Inferior parietal cortex (tissue), 1 donor: Measurements from ENCODE around the gene ZSCAN22.
"Not testable (repeated sequence)": the region's sequence is repeated elsewhere in the genome, so short reads cannot be mapped to it uniquely, and the experiment has no call there.

Source experiments
- DNase-seq: peaks from one replicate; pipeline ENCODE4 v3.0.0-alpha.2; 2016; ENCODE audit errors: extremely low spot score

ZSCAN22 gene

DNA sequence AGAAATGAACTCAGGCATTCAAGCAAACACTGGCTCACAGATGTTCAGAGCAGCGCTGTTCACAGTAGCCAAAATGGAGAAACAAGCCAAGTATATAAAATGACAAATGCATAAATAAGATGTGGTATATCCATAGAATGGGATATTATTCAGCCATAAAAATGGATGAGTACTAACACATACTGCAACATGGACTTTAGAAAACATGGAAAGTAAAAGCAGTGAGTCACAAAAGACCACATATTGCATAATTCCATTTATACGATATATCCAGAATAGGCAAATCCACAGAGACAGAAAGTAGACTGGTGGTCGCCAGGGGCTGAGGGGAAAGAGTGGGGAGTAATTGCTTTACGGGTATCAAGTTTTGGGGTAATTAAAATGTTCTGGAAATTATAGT lies 47.4 kb downstream of the ZSCAN22 start:
- no peak for DNase-seq

DNA sequence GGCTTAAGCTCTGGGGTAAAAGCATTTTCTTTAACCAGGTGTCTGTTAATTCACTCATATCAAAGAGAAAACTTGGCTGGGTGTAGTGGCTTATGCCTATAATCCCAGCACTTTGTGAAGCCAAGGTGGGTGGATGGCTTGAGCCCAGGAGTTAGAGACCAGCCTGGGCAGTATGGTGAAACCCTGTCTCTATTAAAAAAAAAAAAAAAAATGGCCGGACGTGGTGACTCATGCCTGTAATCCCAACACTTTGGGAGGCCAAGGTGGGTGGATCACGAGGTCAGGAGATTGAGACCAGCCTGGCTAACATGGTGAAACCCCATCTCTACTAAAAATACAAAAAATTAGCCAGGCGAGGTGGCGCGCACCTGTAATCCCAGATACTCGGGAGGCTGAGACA lies 49.9 kb downstream of the ZSCAN22 start:
- not testable (repeated sequence) for DNase-seq

DNA sequence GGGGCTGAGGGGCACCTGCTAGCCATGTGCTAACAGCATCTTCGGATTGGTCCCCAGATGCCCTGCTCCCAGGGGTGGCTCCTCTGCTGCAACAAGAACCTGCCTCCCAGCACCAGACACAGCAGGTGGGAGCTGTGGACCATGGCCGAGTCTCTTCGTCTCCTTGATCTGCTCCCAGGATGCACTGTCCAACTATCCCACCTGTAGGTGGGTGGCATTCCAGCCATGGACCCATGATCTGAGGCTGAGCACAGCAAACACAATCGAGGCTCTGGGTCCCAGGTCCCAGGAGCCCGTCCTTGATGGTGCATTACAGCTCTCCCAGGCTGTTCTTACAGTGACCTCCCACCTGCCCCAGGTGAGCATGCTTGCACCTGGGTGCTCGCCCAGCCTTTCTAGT lies 52.5 kb downstream of the ZSCAN22 start:
- no peak for DNase-seq

DNA sequence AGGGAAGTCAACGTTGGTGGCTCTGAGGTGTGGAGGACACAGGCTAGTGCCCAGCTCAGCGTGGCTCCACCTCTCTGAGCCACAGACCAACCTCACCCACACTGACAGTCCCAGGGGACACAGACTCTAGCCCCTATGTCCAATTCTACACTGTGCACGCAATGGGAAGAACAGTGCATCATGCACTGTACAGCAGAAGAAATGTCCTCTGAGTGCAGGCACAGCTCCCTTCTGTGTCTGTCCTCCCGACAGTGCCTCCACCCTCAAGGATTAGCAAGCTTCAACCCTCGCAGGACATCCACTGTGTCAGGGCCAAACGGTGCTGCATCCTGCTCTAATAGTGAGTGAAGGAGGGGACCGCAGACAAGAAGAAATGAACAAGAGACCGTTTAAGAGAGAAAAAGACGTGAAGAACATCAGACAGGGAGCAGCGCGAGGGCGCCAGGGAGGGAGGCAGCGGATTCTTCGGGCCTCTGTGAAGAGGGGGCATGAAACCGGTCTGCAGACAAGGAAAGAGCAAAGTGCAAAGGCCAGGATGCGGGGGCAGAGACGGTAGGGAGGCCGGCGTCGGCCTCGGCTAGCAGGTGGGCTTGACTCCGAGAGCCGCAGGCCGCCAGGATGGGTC lies 53.4 kb downstream of the ZSCAN22 start:
- DNase-seq, result no peak

DNA sequence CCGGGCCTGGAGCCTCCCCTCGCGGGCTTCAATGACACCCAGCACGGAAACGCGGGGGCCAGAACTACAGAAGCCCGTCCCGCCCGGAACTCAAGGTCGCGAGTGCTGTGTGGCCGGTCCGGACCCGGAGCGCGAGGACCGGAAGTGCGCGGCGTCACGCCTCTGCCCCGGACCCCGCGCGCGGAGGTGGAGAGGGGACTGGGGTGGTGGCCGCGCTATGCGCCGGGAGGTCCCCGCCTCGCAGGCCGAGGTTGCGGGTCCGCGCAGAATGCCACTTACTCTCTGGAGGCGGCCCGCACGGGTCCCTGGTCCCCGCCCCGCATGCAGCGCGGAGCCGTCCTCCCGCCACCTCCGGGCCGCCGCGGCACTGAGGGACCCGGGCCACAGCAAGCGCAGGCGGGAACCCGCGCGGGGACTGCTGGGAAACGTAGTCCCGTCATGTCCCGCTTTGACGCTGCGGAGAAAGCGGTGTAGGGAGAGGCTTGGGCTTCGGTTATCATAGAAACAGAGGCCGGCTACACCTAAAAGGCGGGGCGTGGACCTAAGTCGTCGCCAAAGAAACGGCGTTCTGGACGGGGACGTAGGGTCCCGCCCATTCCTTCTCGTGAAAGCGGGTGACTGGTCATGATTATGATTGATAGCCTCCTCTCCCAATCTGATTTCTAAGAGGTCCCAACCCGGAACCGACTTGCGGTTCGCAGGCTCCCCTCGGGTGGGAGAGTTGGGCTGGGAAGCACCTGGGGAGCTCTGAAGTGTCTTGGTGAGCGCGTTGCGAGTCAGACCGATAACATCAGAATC lies 54.1 kb downstream of the ZSCAN22 start, which contains the start of gene ZNF837:
TSS of gene ZNF837 (minus strand) at position 369 of the 798 bp plus-strand sequence. CDS start 11,698 bp downstream, outside the sequence.
- peak; percentile 99 for DNase-seq

DNA sequence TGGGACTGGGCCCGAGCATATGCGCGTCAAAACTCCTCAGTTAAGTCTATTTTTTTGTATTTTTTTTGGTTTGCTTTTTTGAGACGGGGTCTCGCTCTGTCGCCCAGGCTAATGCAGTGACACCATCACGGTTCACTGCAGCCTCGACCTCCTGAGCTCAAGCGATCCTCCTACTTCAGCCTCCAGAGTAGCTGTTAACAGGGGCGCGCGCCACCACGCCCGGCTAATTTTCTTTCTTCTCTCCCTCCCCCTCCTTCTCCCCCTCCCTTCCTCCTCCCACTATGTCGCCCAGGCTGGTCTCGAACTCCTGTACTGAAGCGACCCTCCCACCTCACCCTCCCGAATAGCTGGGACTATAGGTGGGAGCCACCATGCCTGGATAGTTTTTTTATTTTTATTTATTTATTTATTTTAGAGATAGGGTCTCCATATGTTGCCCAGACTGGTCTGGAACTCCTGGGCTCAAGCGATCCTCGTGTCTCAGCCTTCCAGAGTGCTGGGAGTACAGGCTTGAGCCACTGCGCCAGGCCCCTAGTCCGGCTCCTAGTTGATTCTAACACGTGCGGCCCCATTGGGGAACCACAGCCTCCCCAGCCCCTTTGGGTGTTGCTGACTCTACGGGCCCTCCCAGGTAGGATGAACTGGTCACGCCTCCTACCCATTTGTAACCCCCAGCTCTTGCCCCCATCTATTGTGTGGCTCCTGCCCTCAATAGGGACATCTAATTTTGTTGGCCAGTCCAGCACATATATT lies 54.8 kb downstream of the ZSCAN22 start:
- DNase-seq, result no peak

DNA sequence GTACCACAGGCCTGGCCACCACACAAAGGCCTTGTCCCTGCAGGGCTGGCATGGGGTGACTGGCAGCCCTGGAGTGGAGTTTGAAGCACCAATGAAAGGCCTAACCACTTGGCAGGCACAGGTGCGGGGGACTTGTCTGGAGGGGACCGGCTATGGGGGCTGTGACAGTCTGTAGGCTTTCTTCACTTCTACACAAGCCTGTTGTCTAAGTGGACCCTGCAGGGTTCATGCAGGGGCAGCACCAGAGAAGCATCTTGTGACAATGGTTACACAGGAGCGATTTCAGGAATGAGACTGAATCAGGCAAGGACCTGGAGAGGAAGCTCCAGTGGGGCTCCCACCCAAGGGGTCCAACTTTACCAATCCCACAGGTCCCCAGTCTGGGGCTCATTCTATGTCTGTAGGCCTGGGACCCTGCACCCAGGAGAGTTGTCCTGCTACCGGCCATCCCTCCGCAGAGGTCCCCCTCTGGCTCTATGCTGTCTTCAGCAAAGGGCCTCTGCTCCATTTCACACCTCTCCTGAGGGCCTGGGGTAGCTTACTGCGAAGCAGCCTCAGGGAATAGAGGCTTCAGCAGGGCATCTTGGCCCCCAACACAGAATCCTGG lies 56.3 kb downstream of the ZSCAN22 start:
- DNase-seq, result no peak

DNA sequence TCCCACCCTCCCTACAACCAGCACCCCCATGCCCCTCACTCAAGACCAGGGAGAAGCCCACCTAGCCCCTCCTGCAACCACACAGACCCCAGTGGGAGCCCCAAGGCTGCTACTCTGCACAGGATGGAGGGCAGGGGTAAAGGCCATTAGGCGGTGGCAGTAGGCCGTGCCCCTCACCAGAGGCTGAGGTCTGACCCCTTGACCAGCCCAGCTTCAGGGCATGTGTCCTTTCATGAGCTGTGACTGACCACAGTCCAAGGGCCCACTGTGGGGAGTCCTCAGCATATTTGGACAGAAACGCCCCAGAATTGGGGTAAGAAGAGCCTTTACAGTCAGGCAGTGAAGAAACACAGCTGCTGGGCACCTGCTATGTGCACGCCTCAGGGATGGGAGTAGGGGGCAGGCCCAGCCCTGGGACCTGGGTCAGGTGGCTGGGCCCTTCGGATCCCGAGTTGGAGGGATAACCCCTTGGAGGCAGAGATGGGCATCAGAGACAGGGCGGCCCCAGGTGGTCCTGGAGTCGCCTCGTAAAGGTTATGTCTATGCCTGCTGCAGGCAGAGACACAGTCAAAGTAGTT lies 58.6 kb downstream of the ZSCAN22 start:
- DNase-seq, result no peak

DNA sequence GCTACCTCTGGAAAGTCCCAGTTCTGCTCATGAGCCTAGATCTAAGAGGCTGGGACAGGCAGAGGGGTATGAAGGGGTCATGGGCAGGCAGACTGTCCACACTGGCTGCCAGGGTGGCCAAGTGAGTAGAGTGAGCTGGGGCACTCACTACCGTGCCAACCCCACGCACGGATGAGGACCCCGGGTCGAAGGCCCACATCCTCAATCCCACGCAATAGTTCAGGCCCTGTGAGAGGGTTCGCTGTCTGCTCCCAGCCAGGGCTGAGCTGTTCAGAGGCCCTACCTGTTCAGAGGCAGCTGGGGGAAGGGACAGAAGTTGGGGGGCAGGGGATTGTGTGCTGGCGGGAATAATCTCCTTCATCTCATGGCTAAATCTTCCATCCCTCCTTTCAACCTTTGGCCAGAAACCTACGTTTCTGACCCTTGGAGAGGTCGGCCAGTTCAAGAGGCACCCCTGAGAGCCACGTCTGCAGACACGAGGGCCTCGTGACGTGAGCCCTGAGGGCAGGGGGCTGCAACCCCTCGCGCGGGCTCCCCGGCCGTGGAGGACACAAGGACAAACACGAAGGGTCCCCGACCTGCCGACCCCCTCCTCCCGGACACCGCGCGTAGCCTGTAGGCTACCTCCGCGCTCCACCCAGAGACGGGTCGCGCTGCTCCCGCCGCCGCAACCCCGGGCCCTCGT lies 59.2 kb downstream of the ZSCAN22 start:
- no peak for DNase-seq

DNA sequence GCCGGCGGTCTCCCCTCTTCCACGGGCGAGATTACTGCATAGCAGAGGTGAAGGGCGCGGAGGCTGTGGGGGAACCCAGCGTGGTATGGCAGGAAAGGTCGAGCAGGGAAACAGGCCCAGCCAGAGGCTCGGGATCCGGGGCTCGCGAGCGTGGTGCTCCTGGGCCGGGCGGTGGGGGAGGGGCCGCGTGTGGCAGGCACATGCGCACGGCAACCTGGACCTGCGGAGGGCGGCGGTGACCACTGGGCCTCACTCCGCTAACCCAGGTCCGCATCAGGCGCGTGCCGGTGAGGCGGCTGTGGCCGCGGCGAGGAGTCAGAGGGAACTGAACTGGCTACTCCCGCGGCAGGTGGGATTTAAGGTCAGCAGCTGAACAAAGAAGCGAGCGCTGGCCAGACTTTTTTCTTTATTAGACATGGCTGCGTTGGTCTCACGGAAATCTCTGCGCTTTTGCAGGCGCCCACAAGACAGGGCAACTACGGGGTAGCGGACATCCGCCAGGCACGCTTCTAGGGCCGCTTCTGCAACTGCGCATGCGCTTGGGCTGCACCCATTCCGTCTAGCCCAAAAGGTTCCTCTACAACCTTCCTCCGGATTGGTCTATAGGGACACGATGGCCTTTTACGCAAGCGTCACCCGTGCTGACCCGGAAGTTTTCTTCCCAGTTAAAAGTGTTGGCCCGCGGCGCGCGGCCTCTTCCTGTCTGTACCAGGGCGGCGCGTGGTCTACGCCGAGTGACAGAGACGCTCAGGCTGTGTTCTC lies 60.0 kb downstream of the ZSCAN22 start, which contains the start of gene RPS5:
TSS of gene RPS5 (plus strand) at position 694 of the 762 bp plus-strand sequence. CDS start 869 bp downstream, outside the sequence.
- DNase-seq, result peak; percentile 100

DNA sequence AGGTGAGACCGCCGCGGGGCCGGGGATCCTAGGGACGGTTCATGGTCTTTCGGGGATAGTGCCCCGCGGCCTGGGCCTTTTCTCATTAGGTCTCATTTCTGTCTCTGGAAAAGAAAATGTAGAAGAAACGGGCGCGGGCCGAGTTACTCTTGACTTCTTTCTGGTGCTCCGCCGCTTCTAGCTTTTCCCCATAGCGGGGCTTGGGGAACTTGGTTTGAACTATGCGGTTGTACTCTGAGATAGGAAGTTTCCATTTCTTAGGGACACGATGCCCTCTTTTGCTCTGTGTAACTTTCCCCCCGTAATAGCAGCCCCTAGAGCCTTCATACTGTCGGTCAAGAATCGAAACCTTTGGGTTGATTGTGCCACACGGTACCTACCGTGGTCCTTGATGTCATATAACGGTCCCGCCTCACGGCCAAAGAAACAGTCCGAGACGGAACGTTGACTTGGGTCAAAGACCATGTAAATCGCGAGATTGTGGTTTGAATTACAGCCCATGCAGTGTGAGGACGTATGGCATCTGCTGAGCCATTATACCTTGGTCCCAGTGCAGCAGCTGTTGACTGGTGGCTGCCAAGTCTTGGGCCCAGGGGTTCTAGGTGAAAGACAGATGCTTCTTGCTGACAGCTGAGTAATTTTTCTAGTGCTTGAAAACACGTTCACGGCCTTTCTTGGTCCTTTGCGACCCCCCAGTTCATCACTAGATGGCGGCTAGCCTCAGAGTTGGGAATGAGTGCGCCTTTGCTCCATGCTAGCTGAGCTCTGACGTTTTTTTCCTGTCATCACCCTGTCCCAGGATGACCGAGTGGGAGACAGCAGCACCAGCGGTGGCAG lies 60.8 kb downstream of the ZSCAN22 start:
- no peak for DNase-seq

DNA sequence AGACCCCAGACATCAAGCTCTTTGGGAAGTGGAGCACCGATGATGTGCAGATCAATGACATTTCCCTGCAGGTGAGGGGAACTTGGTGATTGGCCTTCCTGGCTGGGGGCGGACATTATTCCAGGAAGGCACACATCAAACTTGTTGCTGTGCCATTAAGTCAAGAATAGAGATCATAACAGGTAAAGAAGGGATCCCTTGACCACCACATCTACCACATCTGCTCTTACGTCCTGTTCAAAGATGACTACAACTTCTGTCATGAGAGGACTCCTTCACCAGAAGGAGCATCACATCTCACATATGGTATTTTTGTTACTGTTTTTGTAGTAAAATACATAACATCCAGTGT lies 61.4 kb downstream of the ZSCAN22 start:
- no peak for DNase-seq
